PC-3 (cell line): ENCODE results near the gene GRIN2A. TPM values are rescaled to one million over a fixed set of nuclear protein-coding genes. Genes with fewer than 3 reads are reported as not detected.

Source experiments
- ATAC-seq: fragments of 200-7000 bp; cut with Tn5 transposase; 2 replicates; pipeline ENCODE4 v1.9.1; 2020; ENCODE audit warnings: mild to moderate bottlenecking, moderate library complexity
- BruUV-seq: library from RNA; stranded (reverse); fragments of 400-500 nt; replicated peaks from 2 replicates; lab custom pipeline; 2021; lab: Mats Ljungman, UMichigan
- CTCF ChIA-PET: fragments of 300-600 bp; sonication (Branson Sonifier 250); formaldehyde crosslinking; loops from one replicate; lab custom pipeline; 2022; ENCODE audit warnings: antibody characterized with exemption; lab: Charles Lee
- POLR2A ChIA-PET: fragments of 300-600 bp; sonication (Branson Sonifier 250); formaldehyde crosslinking; loops from one replicate; lab custom pipeline; 2022; ENCODE audit warnings: antibody characterized with exemption; ENCODE audit not compliant: unreplicated experiment; lab: Charles Lee
- DNase-seq: peaks from one replicate; pipeline ENCODE4 v3.0.0-alpha.2; 2015
- H2AFZ ChIP-seq: fragments of 300-600 bp; sonication (generic); 2 replicates; pipeline ENCODE4 v1.6.0; 2016; ENCODE audit warnings: antibody characterized with exemption, low read length
- H3F3A ChIP-seq: fragments of 300-600 bp; sonication (generic); one replicate; pipeline ENCODE4 v1.6.0; 2017; ENCODE audit warnings: antibody characterized with exemption, low read length, control low read depth, mild to moderate bottlenecking; ENCODE audit not compliant: unreplicated experiment
- H3K27ac ChIP-seq: fragments of 300-600 bp; sonication (generic); 2 replicates; pipeline ENCODE4 v1.5.1; 2016; ENCODE audit warnings: mild to moderate bottlenecking, low read length
- H3K27me3 ChIP-seq: fragments of 300-600 bp; sonication (generic); 2 replicates; pipeline ENCODE4 v1.6.1; 2016; ENCODE audit warnings: low read length, mixed read lengths
- H3K36me3 ChIP-seq: fragments of 300-600 bp; sonication (generic); 2 replicates; pipeline ENCODE4 v1.6.1; 2016; ENCODE audit warnings: low read depth, mixed run types, low read length, mixed read lengths
- H3K4me1 ChIP-seq: fragments of 300-600 bp; sonication (generic); 2 replicates; pipeline ENCODE4 v1.5.1; 2016; ENCODE audit warnings: low read length; ENCODE audit not compliant: insufficient read depth
- H3K4me2 ChIP-seq: fragments of 300-600 bp; sonication (generic); 2 replicates; pipeline ENCODE4 v1.6.0; 2016; ENCODE audit warnings: low read length
- H3K4me3 ChIP-seq: fragments of 300-600 bp; sonication (generic); 2 replicates; pipeline ENCODE4 v1.5.1; 2016; ENCODE audit warnings: mild to moderate bottlenecking, low read length, mixed read lengths
- H3K79me2 ChIP-seq: fragments of 300-600 bp; sonication (generic); 2 replicates; pipeline ENCODE4 v1.6.1; 2017; ENCODE audit warnings: low read length, mixed read lengths
- H3K9ac ChIP-seq: fragments of 300-600 bp; sonication (generic); 2 replicates; pipeline ENCODE4 v1.6.0; 2016; ENCODE audit warnings: mild to moderate bottlenecking, low read length
- H3K9me2 ChIP-seq: fragments of 300-600 bp; sonication (generic); replicated peaks from 2 replicates; pipeline ENCODE4 v1.6.1; 2016; ENCODE audit warnings: mixed run types, low read length, mixed read lengths
- H3K9me3 ChIP-seq: fragments of 300-600 bp; sonication (generic); 2 replicates; pipeline ENCODE4 v1.6.1; 2016; ENCODE audit warnings: low read length, mixed read lengths
- H4K20me1 ChIP-seq: fragments of 300-600 bp; sonication (generic); 2 replicates; pipeline ENCODE4 v1.6.1; 2016; ENCODE audit warnings: low read length, mixed read lengths
- CTCF ChIP-seq: fragments of 300-600 bp; sonication (generic); conservative IDR thresholded peaks from 2 replicates; pipeline ENCODE4 v1.5.1; 2017; ENCODE audit warnings: antibody characterized with exemption, low read depth, mild to moderate bottlenecking, low read length
- EZH2 ChIP-seq: fragments of 300-600 bp; sonication (generic); IDR thresholded peaks from one replicate; pipeline ENCODE4 v1.6.1; 2017; ENCODE audit warnings: antibody characterized with exemption, mild to moderate bottlenecking, low read length; ENCODE audit not compliant: unreplicated experiment
- EZH2phosphoT487 ChIP-seq: fragments of 300-600 bp; sonication (generic); IDR thresholded peaks from 2 replicates; pipeline ENCODE4 v1.6.1; 2018; ENCODE audit warnings: mild to moderate bottlenecking, antibody characterized with exemption, low read length, borderline replicate concordance
- intact Hi-C: fragments of 100-400 bp; cut with micrococcal nuclease; formaldehyde crosslinking; loops from 2 replicates; pipeline ENCODE4 v1.9.0; 2023
- total RNA-seq: library from RNA; depleted of rRNA; stranded (reverse); fragments of >200 nt; gene quantifications from 2 replicates; pipeline ENCODE4 v1.2.3, GENCODE V29; 2014

GRIN2A gene
- total RNA-seq, 1 experiment from 2014 or later: 0.04 TPM

- no peaks in the 10 kb centered on the region for H4K20me1 ChIP-seq
- no peak for ATAC-seq
- intact Hi-C loops: no loop called here
- TF ChIP-seq EZH2 (no peak), EZH2phosphoT487 (no peak), CTCF (no peak)
- peaks cover 55% of the 10 kb centered on the region for H3K27me3 ChIP-seq
- ChIA-PET CTCF (no interaction called here), POLR2A (no interaction called here)
- no peak for DNase-seq
- H3K79me2 ChIP-seq: no peaks in the 10 kb centered on the region
- no peaks in the 10 kb centered on the region for H3F3A ChIP-seq
- no peak overlapping the region for H3K9ac ChIP-seq
- BruUV-seq: no TSS peak
- no peak overlapping the region for H3K4me2 ChIP-seq
- no peaks in the 10 kb centered on the region for H3K36me3 ChIP-seq
- H3K4me1 ChIP-seq: no peaks in the 10 kb centered on the region
- H3K9me3 ChIP-seq: no peaks in the 10 kb centered on the region
- H2AFZ ChIP-seq: no peak overlapping the region
- no peak overlapping the region for H3K4me3 ChIP-seq
- H3K27ac ChIP-seq: no peak overlapping the region
- H3K9me2 ChIP-seq: no peaks in the 10 kb centered on the region
Measured at GRCh38 chr16:10219742-10220141, 37.5 kb upstream of the GRIN2A start.

- no peak for TF ChIP-seq CTCF
- no peak for TF ChIP-seq EZH2phosphoT487
- H3K4me3 ChIP-seq: no peak overlapping the region
- no peaks in the 10 kb centered on the region for H3K4me1 ChIP-seq
- H4K20me1 ChIP-seq: no peaks in the 10 kb centered on the region
- intact Hi-C loops: no loop called here
- H3K79me2 ChIP-seq: no peaks in the 10 kb centered on the region
- no peak overlapping the region for H3K27ac ChIP-seq
- no peaks in the 10 kb centered on the region for H3K9me3 ChIP-seq
- DNase-seq (no peak), ATAC-seq (no peak)
- H3F3A ChIP-seq: no peaks in the 10 kb centered on the region
- H3K9ac ChIP-seq: no peak overlapping the region
- no peaks in the 10 kb centered on the region for H3K36me3 ChIP-seq
- ChIA-PET CTCF (no interaction called here), POLR2A (no interaction called here)
- H3K27me3 ChIP-seq: peaks cover 61% of the 10 kb centered on the region
- H3K4me2 ChIP-seq: no peak overlapping the region
- BruUV-seq: no TSS peak
- no peak overlapping the region for H2AFZ ChIP-seq
- no peaks in the 10 kb centered on the region for H3K9me2 ChIP-seq
Measured at GRCh38 chr16:10218490-10219206, 36.4 kb upstream of the GRIN2A start.

- no peaks in the 10 kb centered on the region for H3K4me1 ChIP-seq
- no peak for ATAC-seq
- no peak overlapping the region for H2AFZ ChIP-seq
- CTCF ChIA-PET: interaction anchor here (0.6 kb wide), 1 partner anchor 1176 kb away, joined by 3 read pairs; no protein-coding TSS in a partner anchor
- H3K27ac ChIP-seq: no peak overlapping the region
- H3K79me2 ChIP-seq: no peaks in the 10 kb centered on the region
- no TSS peak for BruUV-seq
- H4K20me1 ChIP-seq: no peaks in the 10 kb centered on the region
- DNase-seq: no peak
- H3K9ac ChIP-seq: no peak overlapping the region
- peaks cover 48% of the 10 kb centered on the region for H3K27me3 ChIP-seq
- no peaks in the 10 kb centered on the region for H3K9me2 ChIP-seq
- no peak overlapping the region for H3K4me3 ChIP-seq
- POLR2A ChIA-PET: no interaction called here
- no peaks in the 10 kb centered on the region for H3K36me3 ChIP-seq
- no peaks in the 10 kb centered on the region for H3F3A ChIP-seq
- H3K4me2 ChIP-seq: no peak overlapping the region
- H3K9me3 ChIP-seq: no peaks in the 10 kb centered on the region
- no peak for TF ChIP-seq CTCF
- intact Hi-C loops: no loop called here
Measured at GRCh38 chr16:10213748-10214147, 31.5 kb upstream of the GRIN2A start.
